ENCODE data around the gene PALS2. TPM values are rescaled to one million over a fixed set of nuclear protein-coding genes. Genes with fewer than 3 reads are reported as not detected.

The PALS2 gene
- total and polyA plus RNA-seq, 8 donors = 0.58 to 27.0 (median 5.4) TPM

GRCh38 chr7:24545215-24545614, 28.0 kb upstream of the PALS2 start:
- Histone ChIP-seq H3K4me3 (no peak overlapping the region), H3K9me3 (no peaks in the 10 kb centered on the region), H3K27me3 (peaks cover 0 to 8% (median 6%) of the 10 kb centered on the region in 3 donors), H3K4me1 (no peaks in the 10 kb centered on the region), H3K36me3 (no peaks in the 10 kb centered on the region), H3K27ac (no peak overlapping the region)
- DNase-seq = no peak
- intact Hi-C loops (cut with DNase I; ENCODE audit: low total_unique reads) = no loop called here
- TF ChIP-seq POLR2AphosphoS5 (IDR thresholded peaks at IDR 0.05) (no peak), EP300 (IDR thresholded peaks at IDR 0.05) (no peak)

GRCh38 chr7:24548390-24548789, 24.9 kb upstream of the PALS2 start:
- no peaks in the 10 kb centered on the region for H3K9me3 ChIP-seq
- intact Hi-C loops (cut with DNase I; ENCODE audit: low total_unique reads) = no loop called here
- H3K27me3 ChIP-seq = peaks cover 0 to 8% (median 6%) of the 10 kb centered on the region in 3 donors

GRCh38 chr7:24549991-24550390, 23.3 kb upstream of the PALS2 start:
- no peaks in the 10 kb centered on the region for H3K4me1 ChIP-seq
- no peak overlapping the region for H3K27ac ChIP-seq
- TF ChIP-seq EP300 (IDR thresholded peaks at IDR 0.05) (no peak), POLR2A (IDR thresholded peaks at IDR 0.05) (no peak), POLR2AphosphoS5 (IDR thresholded peaks at IDR 0.05) (no peak), CTCF (IDR thresholded peaks at IDR 0.05) (no peak)
- H3K27me3 ChIP-seq = peaks cover 0 to 2% (median 0%) of the 10 kb centered on the region in 3 donors
- intact Hi-C loops (cut with DNase I; ENCODE audit: low total_unique reads) = no loop called here
- no peak overlapping the region for H3K4me3 ChIP-seq
- no peaks in the 10 kb centered on the region for H3K36me3 ChIP-seq
- WGBS, 5 donors = 46 to 58% (median 51%) methylated on average over 4 of the region's 4 CpGs
- no peak for DNase-seq
- no peaks in the 10 kb centered on the region for H3K9me3 ChIP-seq

More at GRCh38 chr7:24548390-24548789, 24.9 kb upstream of the PALS2 start:
- TF ChIP-seq CTCF (IDR thresholded peaks at IDR 0.05) (no peak), POLR2A (IDR thresholded peaks at IDR 0.05) (no peak), POLR2AphosphoS5 (IDR thresholded peaks at IDR 0.05) (no peak), EP300 (IDR thresholded peaks at IDR 0.05) (no peak)
- Histone ChIP-seq H3K4me3 (no peak overlapping the region), H3K27ac (no peak overlapping the region), H3K4me1 (no peaks in the 10 kb centered on the region), H3K36me3 (no peaks in the 10 kb centered on the region)
- no peak for DNase-seq

- no peak for TF ChIP-seq POLR2A (IDR thresholded peaks at IDR 0.05)
- no peak for TF ChIP-seq EP300 (IDR thresholded peaks at IDR 0.05)
- no peak for TF ChIP-seq CTCF (IDR thresholded peaks at IDR 0.05)
- TF ChIP-seq POLR2AphosphoS5 (IDR thresholded peaks at IDR 0.05) = no peak
- Histone ChIP-seq H3K27ac (no peak overlapping the region), H3K36me3 (no peaks in the 10 kb centered on the region), H3K27me3 (no peaks in the 10 kb centered on the region), H3K9me3 (no peaks in the 10 kb centered on the region), H3K4me1 (no peaks in the 10 kb centered on the region), H3K4me3 (no peak overlapping the region)
- intact Hi-C loops (cut with DNase I; ENCODE audit: low total_unique reads) = no loop called here
- DNase-seq = no peak
These were observed 18.1 kb upstream of the PALS2 start for GRCh38 chr7:24555184-24555583.

GRCh38 chr7:24555719-24556118, 17.5 kb upstream of the PALS2 start:
- no peak for DNase-seq
- intact Hi-C loops (cut with DNase I; ENCODE audit: low total_unique reads) = no loop called here
- Histone ChIP-seq H3K27me3 (no peaks in the 10 kb centered on the region), H3K9me3 (no peaks in the 10 kb centered on the region), H3K4me3 (no peak overlapping the region), H3K4me1 (no peaks in the 10 kb centered on the region), H3K36me3 (no peaks in the 10 kb centered on the region), H3K27ac (no peak overlapping the region)
- no peak for TF ChIP-seq POLR2A (IDR thresholded peaks at IDR 0.05)
- TF ChIP-seq EP300 (IDR thresholded peaks at IDR 0.05) = no peak
- TF ChIP-seq CTCF (IDR thresholded peaks at IDR 0.05) = no peak
- no peak for TF ChIP-seq POLR2AphosphoS5 (IDR thresholded peaks at IDR 0.05)
- 75 to 88% (median 80%) methylated on average over 5 of the region's 5 CpGs for WGBS, 5 donors

Data from stomach (tissue), 9 donors.